Peyer's patch (tissue), 4 donors: ENCODE measurements around the gene OR5H2.

Source experiments
- CTCF ChIP-seq, 6 experiments: fragments of 450-650 bp in 4 of 6; fragments of 200-600 bp in 2 of 6; sonication (generic) in 1 of 6; IDR thresholded peaks; one replicate each; pipeline ENCODE4 v1.5.1; 2017 to 2019; ENCODE audit warnings: antibody characterized with exemption in 6 of 6, mild to moderate bottlenecking in 3 of 6, moderate library complexity in 1 of 6
- POLR2A ChIP-seq, 2 donors: fragments of 450-650 bp; IDR thresholded peaks; one replicate each; pipeline ENCODE4 v1.5.1; 2017; ENCODE audit warnings: antibody characterized with exemption in 2 of 2, mild to moderate bottlenecking in 2 of 2, moderate library complexity in 2 of 2

- TF ChIP-seq CTCF (IDR thresholded peaks at IDR 0.05) (no peak), POLR2A (IDR thresholded peaks at IDR 0.05) (no peak)
Observed at GRCh38 chr3:98326105-98326893, 44.0 kb downstream of the OR5H2 start.
